ENCODE results near the gene LGI4.
"Not testable (repeated sequence)": the region's sequence is repeated elsewhere in the genome, so short reads cannot be mapped to it uniquely, and the experiment has no call there.

LGI4 gene

GRCh38 chr19:35140962-35141836, 6.3 kb upstream of the LGI4 start:
- peak; percentile 96 for DNase-seq

DNA sequence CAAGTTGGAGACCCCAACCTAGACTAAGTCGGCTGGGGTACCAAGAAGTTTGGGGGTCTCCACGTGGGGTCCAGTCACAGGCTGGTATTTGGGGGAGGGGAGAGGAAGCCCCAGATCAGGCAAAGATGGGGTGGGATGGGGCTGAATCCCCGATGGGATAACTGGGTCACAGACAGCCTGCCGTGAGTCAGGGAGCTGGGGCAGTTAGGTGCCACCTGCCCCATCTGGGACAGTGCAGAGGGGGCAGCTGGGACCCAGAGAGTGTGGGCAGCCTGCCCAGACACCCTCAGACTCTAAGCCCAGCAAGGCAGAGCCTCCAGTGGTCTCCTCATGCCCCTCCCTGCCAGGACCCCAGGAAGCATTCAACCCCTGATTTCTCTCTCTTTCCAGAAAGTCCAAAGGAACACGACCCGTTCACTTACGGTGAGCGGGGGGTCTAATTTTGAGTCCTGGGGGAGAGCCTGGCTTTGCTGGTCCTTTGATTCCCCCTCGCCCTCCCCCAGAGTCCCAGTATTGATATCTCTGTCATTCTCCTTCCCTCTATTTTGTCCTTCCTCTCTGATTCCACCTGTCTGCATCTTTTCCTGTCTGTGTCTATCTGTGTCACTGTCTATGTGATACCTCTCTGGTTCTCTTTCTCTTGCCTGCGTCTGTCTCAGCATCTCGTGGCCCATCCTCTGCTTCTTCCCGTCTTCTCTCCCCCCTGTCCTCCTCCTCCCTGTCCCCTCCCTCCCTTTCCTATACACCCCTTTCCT, 5.5 kb upstream of the LGI4 start:
- DNase-seq: no peak

GRCh38 chr19:35138305-35138892, 3.5 kb upstream of the LGI4 start, which contains the start of gene FXYD1:
TSS of gene FXYD1 (plus strand) at chr19:35138824. CDS start at chr19:35140080, 1,256 bp downstream.
- no peak for DNase-seq

DNA sequence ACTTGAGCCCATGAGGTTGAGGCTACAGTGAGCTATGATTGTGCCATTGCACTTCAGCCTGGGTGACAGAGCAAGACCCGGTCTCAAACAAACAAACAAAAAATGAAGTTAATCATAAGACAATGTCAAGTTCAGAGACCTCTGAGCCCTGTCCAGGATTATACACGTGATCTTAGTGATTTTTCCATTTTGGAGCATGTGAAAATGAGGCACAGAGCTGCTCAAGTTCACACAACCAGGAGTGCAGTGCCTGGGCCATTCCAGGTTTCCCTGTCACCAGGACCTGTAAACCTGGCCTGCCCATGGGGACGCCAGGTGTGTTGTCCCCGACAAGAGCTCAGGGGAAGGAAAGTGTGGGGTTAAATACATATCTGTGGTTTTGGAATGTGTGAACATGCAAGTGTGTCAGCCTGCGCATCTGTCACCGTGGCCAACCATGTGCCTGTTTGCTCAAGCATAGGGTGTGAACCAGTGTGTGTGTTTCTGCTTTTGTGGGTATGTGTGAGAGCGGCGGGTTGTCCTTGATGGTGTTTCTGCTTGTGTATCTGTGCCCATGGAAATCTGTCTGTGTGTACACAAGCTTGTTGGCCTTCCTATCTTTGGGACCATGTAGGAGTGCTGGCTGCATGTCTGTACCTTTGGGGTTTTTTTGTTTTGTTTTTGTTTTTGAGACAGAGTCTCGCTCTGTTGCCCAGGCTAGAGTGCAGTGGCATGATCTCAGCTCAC, 2.3 kb upstream of the LGI4 start:
- DNase-seq: no peak

- no peak for DNase-seq
Observed at GRCh38 chr19:35136231-35136630, 1.4 kb upstream of the LGI4 start.

- DNase-seq: peak; percentile 67
Observed at GRCh38 chr19:35135389-35135909, 590 bp upstream of the LGI4 start.

DNA sequence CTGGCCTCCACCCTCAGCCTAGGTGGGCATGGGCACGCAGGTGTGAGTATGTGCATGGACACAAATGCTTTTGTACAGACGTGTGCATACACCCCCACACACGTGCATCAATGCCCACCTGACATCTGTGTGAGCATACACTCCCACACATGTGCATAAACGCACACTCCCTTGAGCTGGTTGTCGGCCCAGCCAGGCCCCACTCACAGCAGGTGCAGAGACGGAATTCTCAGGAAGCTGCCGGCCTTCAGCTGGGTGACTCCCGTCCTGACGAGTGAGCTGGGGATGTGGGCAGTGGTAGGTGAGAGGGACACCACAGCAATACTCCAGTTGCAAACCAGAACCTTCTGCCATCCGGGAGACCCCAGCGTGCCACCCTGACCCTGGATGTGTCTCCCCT, 1.0 kb downstream of the LGI4 start:
- no peak for DNase-seq

GRCh38 chr19:35132254-35132653, 2.6 kb downstream of the LGI4 start:
- no peak for DNase-seq

GRCh38 chr19:35130761-35131720, 3.8 kb downstream of the LGI4 start:
- no peak for DNase-seq

DNA sequence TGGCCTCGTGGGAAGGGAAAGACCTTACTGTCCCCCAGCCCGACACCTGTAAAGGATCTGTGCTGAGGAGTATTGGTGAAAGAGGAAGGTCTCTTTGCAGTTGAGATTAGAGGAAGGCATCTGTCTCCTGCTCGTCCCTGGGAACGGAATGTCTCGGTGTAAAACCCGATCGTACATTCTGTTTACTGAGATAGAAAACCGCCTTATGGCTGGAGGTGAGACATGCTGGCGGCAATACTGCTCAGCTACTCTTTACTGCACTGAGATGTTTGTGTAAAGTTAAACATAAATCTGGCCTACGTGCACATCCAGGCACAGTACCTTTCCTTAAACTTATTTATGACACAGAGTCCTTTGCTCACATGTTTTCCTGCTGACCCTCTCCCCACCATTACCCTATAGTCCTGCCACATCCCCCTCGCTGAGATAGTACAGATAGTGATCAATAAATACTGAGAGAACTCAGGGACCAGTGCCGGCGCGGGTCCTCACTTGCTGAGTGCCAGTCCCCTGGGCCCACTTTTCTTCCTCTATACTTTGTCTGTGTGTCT, 5.1 kb downstream of the LGI4 start:
- DNase-seq: not testable (repeated sequence)

GRCh38 chr19:35128398-35129057, 6.3 kb downstream of the LGI4 start:
- no peak for DNase-seq

- DNase-seq: no peak
Observed at GRCh38 chr19:35127871-35128270, 7.0 kb downstream of the LGI4 start.

- no peak for DNase-seq
Observed at GRCh38 chr19:35126624-35126959, 8.3 kb downstream of the LGI4 start.

DNA sequence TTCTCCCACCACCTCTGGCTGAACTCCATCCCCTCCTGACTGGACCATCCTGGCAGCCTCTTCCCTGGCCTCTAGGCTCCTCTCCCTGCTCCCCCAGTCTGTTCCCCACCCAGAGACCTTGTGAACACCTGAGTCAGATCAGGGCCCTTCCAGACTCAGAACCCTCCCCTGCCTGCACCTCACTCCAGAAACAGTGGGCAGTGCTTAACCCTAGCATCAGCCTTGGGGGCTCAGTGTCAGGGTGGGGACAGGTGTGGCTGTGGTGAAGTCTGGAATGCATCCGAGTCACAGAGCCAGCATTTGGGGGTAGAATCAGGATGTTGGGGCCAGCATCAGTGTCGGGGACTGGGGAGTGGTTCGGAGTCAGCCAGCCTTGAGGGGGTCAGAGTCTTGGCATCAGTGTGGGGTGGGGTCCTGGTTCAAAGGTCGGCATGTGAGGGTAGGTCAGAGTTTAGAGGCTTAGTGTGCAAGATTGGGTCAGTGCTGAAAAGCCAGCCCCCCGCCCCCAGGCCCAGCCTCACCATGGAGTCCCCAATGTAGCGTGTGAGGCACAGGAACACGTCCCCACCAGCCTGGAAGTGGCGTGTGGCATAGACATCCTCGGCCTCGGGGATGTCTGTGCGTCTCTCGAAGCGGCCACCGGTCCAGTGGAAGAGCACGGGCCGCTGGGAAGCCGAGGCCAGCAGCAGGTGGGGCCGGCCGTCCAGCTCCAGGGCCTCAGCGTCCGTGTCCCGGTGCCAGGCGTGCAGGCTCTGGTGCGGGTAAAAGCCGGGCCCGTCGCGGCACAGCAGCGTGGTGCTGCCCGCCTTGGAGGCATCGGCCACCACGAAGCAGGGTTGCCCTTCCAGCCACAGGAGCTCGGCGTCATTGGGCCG, 8.9 kb downstream of the LGI4 start:
- DNase-seq: no peak

- DNase-seq: no peak
Observed at GRCh38 chr19:35125270-35125717, 9.6 kb downstream of the LGI4 start.

GRCh38 chr19:35124098-35125060, 10.5 kb downstream of the LGI4 start:
- DNase-seq: peak; percentile 89

DNA sequence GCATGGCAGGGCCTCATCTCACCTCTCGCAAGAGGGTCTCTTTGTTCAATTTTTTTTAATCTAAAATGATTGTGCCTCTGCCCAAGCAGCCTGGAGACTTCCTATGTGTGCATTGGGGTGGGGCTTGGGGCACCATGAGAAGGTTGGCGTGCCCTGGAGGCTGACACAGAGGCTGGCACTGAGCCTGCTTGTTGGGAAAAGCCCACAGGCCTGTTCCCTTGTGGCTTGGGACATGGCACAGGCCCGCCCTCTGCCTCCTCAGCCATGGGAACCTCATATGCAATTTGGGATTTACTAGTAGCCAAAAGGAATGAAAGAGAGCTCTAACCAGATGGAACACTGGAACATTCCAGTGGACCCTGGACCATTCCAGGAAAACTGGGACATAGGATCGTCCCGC, 11.3 kb downstream of the LGI4 start:
- DNase-seq: no peak

All from CD4-positive, alpha-beta T cell treated with Interleukin-17A for 1 hour (primary cell).